ENCODE measurements around the gene DOP1A. TPM values are rescaled to one million over a fixed set of nuclear protein-coding genes. Genes with fewer than 3 reads are reported as not detected.

Gene DOP1A
- total and polyA plus RNA-seq, 2 of the 13 experiments (the other 11 are each of a cell fraction or from before 2014, with no cell fraction given): 5.2 to 16.7 TPM

DNA sequence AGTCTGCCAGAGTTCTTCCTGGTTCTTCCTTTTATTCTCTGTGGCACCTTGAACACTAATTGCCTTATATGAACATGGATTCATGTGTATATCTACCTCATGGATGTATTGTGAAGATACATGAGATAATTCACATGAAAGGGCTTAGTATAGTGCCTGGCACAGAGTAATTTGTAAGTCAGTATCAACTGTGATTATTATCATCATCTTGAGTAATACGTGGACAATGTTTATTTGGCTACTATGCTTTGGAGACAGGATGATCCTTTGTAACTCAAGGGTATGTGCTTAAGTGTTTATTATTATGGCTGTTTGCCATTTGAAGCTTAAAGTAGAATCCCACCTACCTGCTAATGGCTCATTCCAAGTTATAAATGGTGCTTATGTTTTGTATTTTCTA is 16.0 kb downstream of the DOP1A start:
- ChIA-PET POLR2A (no interaction called here), CTCF (ENCODE audit: low intra/inter-chr PET ratio, low total read pairs) (no interaction called here)
- DNase-seq (ENCODE audit: low spot score) (no peak), FAIRE-seq (no peak), ATAC-seq (no peak)
- Histone ChIP-seq H4K20me1 (ENCODE audit: insufficient read depth, low read length) (no peaks in the 10 kb centered on the region), H3K36me3 (replicated peaks in 1 of 2; ENCODE audit: control insufficient read depth in 1 of 2, insufficient read depth in 2 of 2, low read length in 2 of 2) (no peaks in the 10 kb centered on the region), H3K9me3 (ENCODE audit: low read length) (no peaks in the 10 kb centered on the region), H3K4me2 (ENCODE audit: low read depth, low read length) (no peak overlapping the region), H2AFZ (ENCODE audit: low read length) (no peak overlapping the region), H3K4me1 (ENCODE audit: insufficient read depth, low read length) (no peaks in the 10 kb centered on the region), H3K9ac (ENCODE audit: insufficient read depth, low read depth, low read length) (no peak overlapping the region), H3K27me3 (ENCODE audit: control insufficient read depth in 1 of 2, insufficient read depth in 2 of 2, low read length in 2 of 2) (no peaks in the 10 kb centered on the region), H3K79me2 (ENCODE audit: insufficient read depth, low read length) (no peaks in the 10 kb centered on the region), H3K27ac (ENCODE audit: extremely low read length, insufficient read depth, low read length) (no peak overlapping the region), H3K4me3 (replicated peaks in 1 of 3; ENCODE audit: insufficient read depth in 1 of 3, low read depth in 2 of 3, low read length in 3 of 3) (no peak overlapping the region)
- 90% methylated on average over 1 of the region's 1 CpG for WGBS (ENCODE audit: low lambda C conversion rate)
- in situ Hi-C loops (cut with HindIII; ENCODE audit: extremely low pct_ligation_motif_present, low pct_unique_long_range_greater_than_20kb) (no loop called here), intact Hi-C loops (cut with micrococcal nuclease; ENCODE audit: unreplicated experiment) (no loop called here)
- no peak for TF ChIP-seq ZMYM4 (CRISPR knock-in tag; IDR thresholded peaks at IDR 0.05)
- no peak for TF ChIP-seq MEF2D (CRISPR knock-in tag; IDR thresholded peaks at IDR 0.05)
- no peak for TF ChIP-seq SAFB2 (CRISPR knock-in tag; IDR thresholded peaks at IDR 0.05; ENCODE audit: borderline replicate concordance, low read depth)
- no peak for TF ChIP-seq TMF1 (CRISPR knock-in tag; IDR thresholded peaks at IDR 0.05; ENCODE audit: low read depth)
- TF ChIP-seq CC2D1A (CRISPR knock-in tag; IDR thresholded peaks at IDR 0.05): no peak
- no peak for TF ChIP-seq JUNB (CRISPR knock-in tag; IDR thresholded peaks at IDR 0.05; ENCODE audit: borderline replicate concordance)
- no peak for TF ChIP-seq ATF7-NPFF (CRISPR knock-in tag; IDR thresholded peaks at IDR 0.05; ENCODE audit: low read depth)
- TF ChIP-seq KLF16 (CRISPR knock-in tag; IDR thresholded peaks at IDR 0.05): no peak
- no peak for TF ChIP-seq ZBTB14 (CRISPR knock-in tag; IDR thresholded peaks at IDR 0.05)
- no peak for TF ChIP-seq ZNF263 (CRISPR knock-in tag; IDR thresholded peaks at IDR 0.05)
- TF ChIP-seq ZBTB40 (IDR thresholded peaks at IDR 0.05): no peak
- TF ChIP-seq ZBTB40 (CRISPR knock-in tag; IDR thresholded peaks at IDR 0.05): no peak
- no peak for TF ChIP-seq GLI4 (CRISPR knock-in tag; IDR thresholded peaks at IDR 0.05; ENCODE audit: borderline replicate concordance)
- TF ChIP-seq LCORL (IDR thresholded peaks at IDR 0.05): no peak
- TF ChIP-seq LCORL (CRISPR knock-in tag; IDR thresholded peaks at IDR 0.05): no peak
- no TSS peak for BruUV-seq (replicated peaks)
